ENCODE results near the gene DIP2C. TPM values are rescaled to one million over a fixed set of nuclear protein-coding genes. Genes with fewer than 3 reads are reported as not detected.

The DIP2C gene
- total RNA-seq, 3 donors from 2014 or later = 8.0 to 72.0 (median 8.5) TPM

GRCh38 chr10:357201-357950 is 332.1 kb downstream of the DIP2C start:
- TF ChIP-seq, protein P1, sequence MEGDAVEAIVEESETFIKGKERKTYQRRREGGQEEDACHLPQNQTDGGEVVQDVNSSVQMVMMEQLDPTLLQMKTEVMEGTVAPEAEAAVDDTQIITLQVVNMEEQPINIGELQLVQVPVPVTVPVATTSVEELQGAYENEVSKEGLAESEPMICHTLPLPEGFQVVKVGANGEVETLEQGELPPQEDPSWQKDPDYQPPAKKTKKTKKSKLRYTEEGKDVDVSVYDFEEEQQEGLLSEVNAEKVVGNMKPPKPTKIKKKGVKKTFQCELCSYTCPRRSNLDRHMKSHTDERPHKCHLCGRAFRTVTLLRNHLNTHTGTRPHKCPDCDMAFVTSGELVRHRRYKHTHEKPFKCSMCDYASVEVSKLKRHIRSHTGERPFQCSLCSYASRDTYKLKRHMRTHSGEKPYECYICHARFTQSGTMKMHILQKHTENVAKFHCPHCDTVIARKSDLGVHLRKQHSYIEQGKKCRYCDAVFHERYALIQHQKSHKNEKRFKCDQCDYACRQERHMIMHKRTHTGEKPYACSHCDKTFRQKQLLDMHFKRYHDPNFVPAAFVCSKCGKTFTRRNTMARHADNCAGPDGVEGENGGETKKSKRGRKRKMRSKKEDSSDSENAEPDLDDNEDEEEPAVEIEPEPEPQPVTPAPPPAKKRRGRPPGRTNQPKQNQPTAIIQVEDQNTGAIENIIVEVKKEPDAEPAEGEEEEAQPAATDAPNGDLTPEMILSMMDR (IDR thresholded peaks at IDR 0.05) = no peak
- Histone ChIP-seq H3K9me3 (no peaks in the 10 kb centered on the region), H3K4me1 (ENCODE audit: low read depth) (no peaks in the 10 kb centered on the region), H3K4me3 (no peak overlapping the region), H3K36me3 (ENCODE audit: low read depth) (no peaks in the 10 kb centered on the region)
- ATAC-seq (no peak), DNase-seq (no peak)
- intact Hi-C loops (cut with DNase I, micrococcal nuclease) = no loop called here

- DNase-seq = no peak
- intact Hi-C loops (cut with DNase I, micrococcal nuclease) = no loop called here
These were observed 333.0 kb downstream of the DIP2C start for GRCh38 chr10:356452-356851.

GRCh38 chr10:354901-355617 is 334.4 kb downstream of the DIP2C start:
- H3K4me3 ChIP-seq = no peak overlapping the region
- H3K36me3 ChIP-seq (ENCODE audit: low read depth) = no peaks in the 10 kb centered on the region
- DNase-seq = no peak
- TF ChIP-seq, protein P1 (IDR thresholded peaks at IDR 0.05) = no peak
- ATAC-seq = no peak
- no peaks in the 10 kb centered on the region for H3K9me3 ChIP-seq
- intact Hi-C loops (cut with DNase I, micrococcal nuclease) = no loop called here
- H3K4me1 ChIP-seq (ENCODE audit: low read depth) = no peaks in the 10 kb centered on the region

More at GRCh38 chr10:356452-356851, 333.0 kb downstream of the DIP2C start:
- no peak for ATAC-seq
- Histone ChIP-seq H3K9me3 (no peaks in the 10 kb centered on the region), H3K4me1 (ENCODE audit: low read depth) (no peaks in the 10 kb centered on the region), H3K4me3 (no peak overlapping the region), H3K36me3 (ENCODE audit: low read depth) (no peaks in the 10 kb centered on the region)
- TF ChIP-seq, protein P1 (IDR thresholded peaks at IDR 0.05) = no peak

GRCh38 chr10:352476-353235 is 336.8 kb downstream of the DIP2C start:
- DNase-seq (no peak), ATAC-seq (no peak)
- no peak overlapping the region for H3K4me3 ChIP-seq
- no peaks in the 10 kb centered on the region for H3K9me3 ChIP-seq
- no peaks in the 10 kb centered on the region for H3K36me3 ChIP-seq (ENCODE audit: low read depth)
- no peaks in the 10 kb centered on the region for H3K4me1 ChIP-seq (ENCODE audit: low read depth)
- TF ChIP-seq, protein P1 (IDR thresholded peaks at IDR 0.05) = no peak
- intact Hi-C loops (cut with DNase I, micrococcal nuclease) = no loop called here

DNA sequence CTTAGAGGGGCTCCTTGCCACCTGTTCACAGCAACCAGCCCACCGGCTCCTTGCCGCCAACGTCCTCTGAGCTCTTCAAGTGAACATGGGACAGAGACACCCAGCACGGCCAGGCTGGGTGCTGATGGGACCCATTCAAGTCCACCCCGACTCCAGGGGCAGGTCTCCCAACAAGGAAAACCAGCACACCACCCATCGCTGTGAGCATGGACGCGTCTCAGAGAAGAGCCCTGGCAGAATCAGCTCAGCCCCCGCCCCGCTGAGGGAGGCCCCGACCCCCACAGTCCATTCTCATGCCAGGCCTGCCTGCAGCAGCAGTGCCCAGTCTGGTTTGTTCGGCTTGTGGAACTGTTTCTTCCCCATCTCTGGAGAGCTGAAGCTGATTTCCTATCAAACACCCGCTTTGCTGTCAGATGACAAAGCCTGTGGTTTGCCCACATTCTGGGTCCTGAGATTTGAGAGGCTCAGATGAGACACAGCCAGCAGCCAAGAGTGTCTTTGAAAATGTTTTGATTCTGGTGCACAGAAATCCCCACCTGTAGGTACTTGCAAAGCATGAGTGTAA is 337.6 kb downstream of the DIP2C start:
- Histone ChIP-seq H3K9me3 (no peaks in the 10 kb centered on the region), H3K36me3 (ENCODE audit: low read depth) (no peaks in the 10 kb centered on the region), H3K4me3 (no peak overlapping the region), H3K4me1 (ENCODE audit: low read depth) (no peaks in the 10 kb centered on the region)
- TF ChIP-seq, protein P1 (IDR thresholded peaks at IDR 0.05) = no peak
- DNase-seq = no peak
- ATAC-seq = no peak
- intact Hi-C loops (cut with DNase I, micrococcal nuclease) = no loop called here

All from mucosa of descending colon (tissue), 3 donors.